Measurements from ENCODE around the gene TMTC1.

- TF ChIP-seq POLR2A (IDR thresholded peaks at IDR 0.05; ENCODE audit: low read length) (no peak), GATA1 (IDR thresholded peaks at IDR 0.05; ENCODE audit: low read depth, low read length) (no peak)
These were observed 161.5 kb downstream of the TMTC1 start for GRCh38 chr12:29622251-29622650.
